ENCODE measurements around the gene ENHO.

ENHO gene

GRCh38 chr9:34566972-34567371 lies 44.2 kb upstream of the ENHO start:
- Histone ChIP-seq H3F3A (ENCODE audit: insufficient read depth) (no peaks in the 10 kb centered on the region), H3K9me2 (replicated peaks; ENCODE audit: insufficient read depth, low read length) (no peaks in the 10 kb centered on the region), H3K79me2 (ENCODE audit: insufficient read depth, low read length) (no peaks in the 10 kb centered on the region), H3K36me3 (ENCODE audit: low read length) (no peaks in the 10 kb centered on the region), H3K9me3 (ENCODE audit: insufficient read depth, low read length) (no peaks in the 10 kb centered on the region), H3K27me3 (ENCODE audit: low read length) (no peaks in the 10 kb centered on the region), H3K27ac (ENCODE audit: low read depth, low read length) (no peak overlapping the region), H3K4me2 (ENCODE audit: low read depth, low read length, poor library complexity, severe bottlenecking) (no peak overlapping the region), H3K9ac (ENCODE audit: low read length) (no peak overlapping the region), H3K4me3 (ENCODE audit: insufficient read depth, low read length, poor library complexity, severe bottlenecking) (no peak overlapping the region), H4K20me1 (ENCODE audit: low read depth, low read length) (no peaks in the 10 kb centered on the region), H2AFZ (ENCODE audit: low read depth, low read length, severe bottlenecking) (no peak overlapping the region)
- TF ChIP-seq CTCF (IDR thresholded peaks at IDR 0.05; ENCODE audit: insufficient read depth, low read length, poor library complexity, severe bottlenecking) (no peak), EZH2phosphoT487 (conservative IDR thresholded peaks at IDR 0.05; ENCODE audit: low read length) (no peak)

- H3K36me3 ChIP-seq (ENCODE audit: low read length): no peaks in the 10 kb centered on the region
- H3F3A ChIP-seq (ENCODE audit: insufficient read depth): no peaks in the 10 kb centered on the region
- H3K27me3 ChIP-seq (ENCODE audit: low read length): no peaks in the 10 kb centered on the region
- H3K9ac ChIP-seq (ENCODE audit: low read length): no peak overlapping the region
- H3K9me3 ChIP-seq (ENCODE audit: insufficient read depth, low read length): no peaks in the 10 kb centered on the region
- no peak for TF ChIP-seq CTCF (IDR thresholded peaks at IDR 0.05; ENCODE audit: insufficient read depth, low read length, poor library complexity, severe bottlenecking)
- TF ChIP-seq EZH2phosphoT487 (conservative IDR thresholded peaks at IDR 0.05; ENCODE audit: low read length): no peak
- H3K4me2 ChIP-seq (ENCODE audit: low read depth, low read length, poor library complexity, severe bottlenecking): no peak overlapping the region
- H3K4me3 ChIP-seq (ENCODE audit: insufficient read depth, low read length, poor library complexity, severe bottlenecking): no peak overlapping the region
- H3K9me2 ChIP-seq (replicated peaks; ENCODE audit: insufficient read depth, low read length): no peaks in the 10 kb centered on the region
- H3K79me2 ChIP-seq (ENCODE audit: insufficient read depth, low read length): no peaks in the 10 kb centered on the region
- no peaks in the 10 kb centered on the region for H4K20me1 ChIP-seq (ENCODE audit: low read depth, low read length)
- H3K27ac ChIP-seq (ENCODE audit: low read depth, low read length): no peak overlapping the region
- H2AFZ ChIP-seq (ENCODE audit: low read depth, low read length, severe bottlenecking): no peak overlapping the region
These were observed 43.5 kb upstream of the ENHO start for GRCh38 chr9:34566322-34566721.

GRCh38 chr9:34565856-34566255 lies 43.1 kb upstream of the ENHO start:
- no peak overlapping the region for H3K4me2 ChIP-seq (ENCODE audit: low read depth, low read length, poor library complexity, severe bottlenecking)
- H3F3A ChIP-seq (ENCODE audit: insufficient read depth): no peaks in the 10 kb centered on the region
- H2AFZ ChIP-seq (ENCODE audit: low read depth, low read length, severe bottlenecking): no peak overlapping the region
- H3K27ac ChIP-seq (ENCODE audit: low read depth, low read length): no peak overlapping the region
- H3K27me3 ChIP-seq (ENCODE audit: low read length): no peaks in the 10 kb centered on the region
- H3K4me3 ChIP-seq (ENCODE audit: insufficient read depth, low read length, poor library complexity, severe bottlenecking): no peak overlapping the region
- H3K79me2 ChIP-seq (ENCODE audit: insufficient read depth, low read length): no peaks in the 10 kb centered on the region
- H3K9me2 ChIP-seq (replicated peaks; ENCODE audit: insufficient read depth, low read length): no peaks in the 10 kb centered on the region
- no peaks in the 10 kb centered on the region for H4K20me1 ChIP-seq (ENCODE audit: low read depth, low read length)
- no peaks in the 10 kb centered on the region for H3K36me3 ChIP-seq (ENCODE audit: low read length)
- H3K9ac ChIP-seq (ENCODE audit: low read length): no peak overlapping the region
- no peak for TF ChIP-seq CTCF (IDR thresholded peaks at IDR 0.05; ENCODE audit: insufficient read depth, low read length, poor library complexity, severe bottlenecking)
- TF ChIP-seq EZH2phosphoT487 (conservative IDR thresholded peaks at IDR 0.05; ENCODE audit: low read length): no peak
- H3K9me3 ChIP-seq (ENCODE audit: insufficient read depth, low read length): no peaks in the 10 kb centered on the region

GRCh38 chr9:34564617-34565016 lies 41.8 kb upstream of the ENHO start:
- H3K9me2 ChIP-seq (replicated peaks; ENCODE audit: insufficient read depth, low read length): no peaks in the 10 kb centered on the region
- no peaks in the 10 kb centered on the region for H3K9me3 ChIP-seq (ENCODE audit: insufficient read depth, low read length)
- H3K4me3 ChIP-seq (ENCODE audit: insufficient read depth, low read length, poor library complexity, severe bottlenecking): no peak overlapping the region
- no peak overlapping the region for H2AFZ ChIP-seq (ENCODE audit: low read depth, low read length, severe bottlenecking)
- no peaks in the 10 kb centered on the region for H3F3A ChIP-seq (ENCODE audit: insufficient read depth)
- H3K27me3 ChIP-seq (ENCODE audit: low read length): no peaks in the 10 kb centered on the region
- H4K20me1 ChIP-seq (ENCODE audit: low read depth, low read length): no peaks in the 10 kb centered on the region
- H3K27ac ChIP-seq (ENCODE audit: low read depth, low read length): no peak overlapping the region
- H3K4me2 ChIP-seq (ENCODE audit: low read depth, low read length, poor library complexity, severe bottlenecking): no peak overlapping the region
- no peak overlapping the region for H3K9ac ChIP-seq (ENCODE audit: low read length)
- H3K36me3 ChIP-seq (ENCODE audit: low read length): no peaks in the 10 kb centered on the region
- no peaks in the 10 kb centered on the region for H3K79me2 ChIP-seq (ENCODE audit: insufficient read depth, low read length)
- TF ChIP-seq CTCF (IDR thresholded peaks at IDR 0.05; ENCODE audit: insufficient read depth, low read length, poor library complexity, severe bottlenecking) (no peak), EZH2phosphoT487 (conservative IDR thresholded peaks at IDR 0.05; ENCODE audit: low read length) (no peak)

Data from SU-DHL-6 (cell line).